Measurements from ENCODE around the gene C19orf44. TPM values are rescaled to one million over a fixed set of nuclear protein-coding genes. Genes with fewer than 3 reads are reported as not detected.

The C19orf44 gene
- total and polyA plus RNA-seq, 3 experiments from 2014 or later = 1.3 to 5.4 (median 5.1) TPM

- H3K27ac Mint-ChIP-seq = peak overlapping the region; percentile 96 to 100 (median 99)
- Histone ChIP-seq H3K4me1 (ENCODE audit: insufficient read depth, low read length) (peaks cover 37% of the 10 kb centered on the region), H3K27me3 (ENCODE audit: insufficient read depth, low read length, poor library complexity, severe bottlenecking) (no peaks in the 10 kb centered on the region), H3K36me3 (ENCODE audit: insufficient read depth, low read length) (peaks cover 22% of the 10 kb centered on the region), H3K4me3 (ENCODE audit: low read length) (peak overlapping the region; percentile 9), H3K27ac (ENCODE audit: low read depth, low read length) (no peak overlapping the region), H3K9me3 (ENCODE audit: low read length) (no peaks in the 10 kb centered on the region)
- DNase-seq = peak; percentile 74 to 92 (median 89)
- ChIA-PET CTCF (interaction anchor here (1.0 to 1.6 kb wide), 2 partner anchors 18 to 38 kb away, joined by 3 to 4 read pairs; no protein-coding TSS in a partner anchor), POLR2A (interaction anchor here (0.5 to 1.5 kb wide), 6 partner anchors 18 to 95 kb away, joined by 4 to 9 read pairs (median 7); partner anchors contain the start of genes CHERP, SMIM7 and TMEM38A)
- peaks cover 0 to 66% (median 22%) of the 10 kb centered on the region in 3 donors for H3K36me3 Mint-ChIP-seq
- H3K27me3 Mint-ChIP-seq = no peaks in the 10 kb centered on the region
- no peaks in the 10 kb centered on the region for H3K9me3 Mint-ChIP-seq
- H3K4me1 Mint-ChIP-seq = peaks cover 30 to 51% (median 35%) of the 10 kb centered on the region in 3 donors
- H3K4me3 Mint-ChIP-seq = peak overlapping the region; percentile 74 to 91 (median 82)
Observed at GRCh38 chr19:16566161-16566560, 70.0 kb downstream of the C19orf44 start.

GRCh38 chr19:16566702-16567101, 70.5 kb downstream of the C19orf44 start:
- Histone ChIP-seq H3K27me3 (ENCODE audit: insufficient read depth, low read length, poor library complexity, severe bottlenecking) (no peaks in the 10 kb centered on the region), H3K4me1 (ENCODE audit: insufficient read depth, low read length) (peaks cover 42% of the 10 kb centered on the region), H3K4me3 (ENCODE audit: low read length) (peak overlapping the region; percentile 9), H3K27ac (ENCODE audit: low read depth, low read length) (no peak overlapping the region), H3K9me3 (ENCODE audit: low read length) (no peaks in the 10 kb centered on the region), H3K36me3 (ENCODE audit: insufficient read depth, low read length) (peaks cover 16% of the 10 kb centered on the region)
- no peaks in the 10 kb centered on the region for H3K9me3 Mint-ChIP-seq
- POLR2A ChIA-PET = interaction anchor here (0.5 to 1.5 kb wide), 7 partner anchors 18 to 95 kb away, joined by 3 to 9 read pairs (median 6); partner anchors contain the start of genes CHERP, SMIM7 and TMEM38A
- CTCF ChIA-PET = interaction anchor here (1.0 to 1.6 kb wide), 3 partner anchors 17 to 39 kb away, joined by 3 to 4 read pairs (median 4); no protein-coding TSS in a partner anchor
- peak overlapping the region in 6 of 7 donors; percentile 74 to 91 (median 81) for H3K4me3 Mint-ChIP-seq
- H3K27ac Mint-ChIP-seq = peak overlapping the region; percentile 96 to 100 (median 99)
- H3K27me3 Mint-ChIP-seq = no peaks in the 10 kb centered on the region
- H3K36me3 Mint-ChIP-seq = peaks cover 0 to 62% (median 18%) of the 10 kb centered on the region in 3 donors
- peaks cover 34 to 57% (median 41%) of the 10 kb centered on the region in 3 donors for H3K4me1 Mint-ChIP-seq
- DNase-seq = no peak

- Mint-ChIP-seq H3K27ac (peak overlapping the region in 4 of 8 donors; percentile 42 to 96 (median 82)), H3K4me3 (peak overlapping the region in 6 of 7 donors; percentile 31 to 91 (median 66)), H3K9me3 (no peaks in the 10 kb centered on the region), H3K27me3 (no peaks in the 10 kb centered on the region), H3K36me3 (peaks cover 0 to 54% (median 11%) of the 10 kb centered on the region in 3 donors), H3K4me1 (peaks cover 49 to 74% (median 60%) of the 10 kb centered on the region in 3 donors)
- peaks cover 9% of the 10 kb centered on the region for H3K36me3 ChIP-seq (ENCODE audit: insufficient read depth, low read length)
- H3K27me3 ChIP-seq (ENCODE audit: insufficient read depth, low read length, poor library complexity, severe bottlenecking) = no peaks in the 10 kb centered on the region
- no peak overlapping the region for H3K4me3 ChIP-seq (ENCODE audit: low read length)
- no peak overlapping the region for H3K27ac ChIP-seq (ENCODE audit: low read depth, low read length)
- no peaks in the 10 kb centered on the region for H3K9me3 ChIP-seq (ENCODE audit: low read length)
- CTCF ChIA-PET = no interaction called here
- POLR2A ChIA-PET = no interaction called here
- no peak for DNase-seq
- peaks cover 62% of the 10 kb centered on the region for H3K4me1 ChIP-seq (ENCODE audit: insufficient read depth, low read length)
Observed at GRCh38 chr19:16569609-16570320, 73.6 kb downstream of the C19orf44 start.

Other genes with a start within 250 kb of the C19orf44 start
- gene KLF2, start 171.6 kb upstream of the C19orf44 start, total RNA-seq = 10 to 100 TPM; 33.7 to 37.5 TPM
- gene KLF2, start 171.6 kb upstream of the C19orf44 start, polyA plus RNA-seq = 219 TPM
- gene EPS15L1, start 24.4 kb upstream of the C19orf44 start, total RNA-seq = 10 to 100 TPM; 31.7 to 34.7 TPM
- 12.1 TPM for gene EPS15L1, start 24.4 kb upstream of the C19orf44 start, polyA plus RNA-seq
- gene CALR3, start 227 bp upstream of the C19orf44 start, total RNA-seq = not detected
- not detected for gene CALR3, start 227 bp upstream of the C19orf44 start, polyA plus RNA-seq
- 10 to 100 TPM; 73.1 to 74.2 TPM for gene CHERP, start 46.0 kb downstream of the C19orf44 start, total RNA-seq
- gene CHERP, start 46.0 kb downstream of the C19orf44 start, polyA plus RNA-seq = 20.3 TPM
- 10 to 100 TPM; 41.9 to 43.8 TPM for gene SLC35E1, start 76.0 kb downstream of the C19orf44 start, total RNA-seq
- gene SLC35E1, start 76.0 kb downstream of the C19orf44 start, polyA plus RNA-seq = 30.6 TPM
- 10 to 100 TPM; 14.7 to 17.1 TPM for gene MED26, start 131.8 kb downstream of the C19orf44 start, total RNA-seq
- 3.1 TPM for gene MED26, start 131.8 kb downstream of the C19orf44 start, polyA plus RNA-seq
- gene SMIM7, start 163.8 kb downstream of the C19orf44 start, total RNA-seq = 10 to 100 TPM; 61.7 to 64.5 TPM
- gene SMIM7, start 163.8 kb downstream of the C19orf44 start, polyA plus RNA-seq = 64.5 TPM
- gene TMEM38A, start 164.7 kb downstream of the C19orf44 start, total RNA-seq = under 1 TPM; 0.50 to 0.60 TPM
- not detected for gene TMEM38A, start 164.7 kb downstream of the C19orf44 start, polyA plus RNA-seq
- gene NWD1, start 223.5 kb downstream of the C19orf44 start, total RNA-seq = not detected
- gene NWD1, start 223.5 kb downstream of the C19orf44 start, polyA plus RNA-seq = not detected